Effector CD4-positive, alpha-beta T cell (primary cell): ENCODE measurements around the gene OPCML.

Source experiments
- DNase-seq: peaks from one replicate; pipeline ENCODE4 v3.0.0-alpha.2; 2020

The OPCML gene

DNA sequence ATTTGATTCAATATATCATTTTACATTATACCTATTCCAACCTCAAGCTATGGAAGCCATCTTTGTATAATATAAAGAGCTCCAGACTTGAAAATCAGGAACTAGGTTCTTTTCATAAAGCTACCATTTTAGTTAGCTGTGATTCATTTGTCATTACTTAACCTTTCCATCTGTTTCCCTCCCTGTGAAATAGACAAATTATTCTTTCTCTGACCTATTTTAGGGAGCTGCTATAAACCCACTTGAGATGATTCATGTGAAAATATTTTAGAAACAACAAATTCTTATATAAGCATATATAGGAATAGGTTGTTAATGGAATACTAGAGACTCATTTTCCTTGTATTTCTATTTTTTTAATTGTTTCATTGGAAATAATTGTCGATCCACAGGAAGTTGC, 1012.1 kb downstream of the OPCML start:
- no peak for DNase-seq

DNA sequence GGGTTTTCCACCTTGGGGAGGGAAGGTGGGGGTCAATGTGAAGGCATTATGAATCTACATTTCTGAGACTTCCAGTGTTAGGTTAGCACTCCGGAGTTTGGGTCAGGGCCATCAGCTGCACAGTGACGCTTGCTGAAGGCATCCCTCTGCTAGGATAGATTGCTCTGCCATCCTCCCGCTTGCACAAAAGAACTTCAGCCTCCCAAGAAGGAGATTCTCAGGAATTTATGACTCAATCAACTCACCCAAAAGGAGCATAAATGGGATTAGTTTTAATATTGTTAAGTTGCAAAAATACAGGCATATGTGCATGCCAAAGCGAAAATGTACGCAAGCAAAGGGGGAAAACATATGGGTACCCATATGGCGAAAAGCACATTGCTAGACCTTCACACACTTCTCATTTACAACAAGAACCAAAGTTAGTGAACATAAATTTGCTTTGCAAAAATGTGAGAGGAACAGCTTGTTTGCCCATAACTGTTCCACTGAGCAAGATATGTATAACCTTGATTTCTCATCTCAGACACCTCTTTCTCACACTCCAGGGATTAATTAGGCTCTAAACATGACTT, 1013.0 kb downstream of the OPCML start:
- no peak for DNase-seq

DNA sequence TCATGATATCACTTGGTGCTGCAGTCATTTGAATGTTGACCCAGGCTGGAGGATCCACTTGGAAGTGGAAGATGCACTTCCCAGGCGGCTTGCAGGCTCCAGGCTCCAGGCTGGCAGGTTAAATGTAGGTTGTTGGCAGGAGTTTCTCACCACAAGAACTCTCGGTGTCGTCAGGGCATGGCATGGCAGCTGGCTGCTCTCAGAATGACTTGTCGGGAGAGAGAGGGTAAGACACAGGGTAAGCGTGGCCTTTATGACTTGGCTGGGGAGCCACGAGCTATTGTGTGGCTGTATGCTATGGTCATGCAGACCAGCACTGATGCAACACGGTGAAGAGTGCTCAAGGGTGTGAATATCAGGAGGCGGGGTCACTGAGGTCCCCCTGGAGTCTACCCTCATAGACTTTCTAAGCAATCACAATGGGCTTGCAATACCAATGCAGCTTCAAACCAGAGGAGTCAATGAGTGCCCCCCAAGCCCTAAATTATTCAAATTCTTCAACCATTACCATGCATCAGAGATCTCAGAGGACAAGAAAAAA, 1027.7 kb downstream of the OPCML start:
- no peak for DNase-seq

DNA sequence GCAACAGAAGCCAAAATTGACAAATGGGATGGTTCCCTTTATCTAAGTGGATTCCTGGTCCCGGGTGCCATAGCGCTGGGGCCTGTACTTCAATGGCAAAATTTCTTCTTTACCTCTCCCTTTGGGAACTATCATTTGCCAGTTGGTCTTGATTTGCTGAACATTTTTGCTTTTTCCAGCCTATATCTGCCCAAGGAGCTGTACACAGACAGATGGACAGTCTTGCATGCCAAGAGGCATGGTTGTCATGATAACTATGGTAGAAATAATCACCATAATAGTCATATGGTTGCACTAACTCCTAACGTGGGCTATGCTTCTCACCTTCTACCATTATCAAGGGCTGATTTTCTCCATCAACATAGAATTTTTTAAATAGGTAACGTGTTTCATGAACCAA, 1030.9 kb downstream of the OPCML start:
- DNase-seq, result no peak

DNA sequence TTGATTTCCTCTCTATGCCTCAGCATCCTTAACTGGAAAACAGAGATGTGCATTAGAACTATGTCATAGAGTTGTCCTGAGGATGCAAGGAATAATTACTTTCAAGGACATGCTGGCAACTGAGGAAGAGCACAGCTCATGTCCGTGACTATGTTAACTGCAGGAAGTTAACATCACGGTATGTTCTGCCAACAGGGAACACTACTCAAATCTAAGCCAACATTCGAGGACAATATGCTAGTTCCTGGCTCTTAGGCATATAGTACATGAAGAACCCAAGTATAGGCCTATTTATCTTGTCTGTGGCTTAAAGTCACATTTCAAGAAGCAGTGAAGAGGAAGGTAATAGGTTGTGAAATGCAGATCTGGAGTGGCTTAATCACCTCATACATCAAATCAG, 1032.6 kb downstream of the OPCML start:
- DNase-seq, result no peak

DNA sequence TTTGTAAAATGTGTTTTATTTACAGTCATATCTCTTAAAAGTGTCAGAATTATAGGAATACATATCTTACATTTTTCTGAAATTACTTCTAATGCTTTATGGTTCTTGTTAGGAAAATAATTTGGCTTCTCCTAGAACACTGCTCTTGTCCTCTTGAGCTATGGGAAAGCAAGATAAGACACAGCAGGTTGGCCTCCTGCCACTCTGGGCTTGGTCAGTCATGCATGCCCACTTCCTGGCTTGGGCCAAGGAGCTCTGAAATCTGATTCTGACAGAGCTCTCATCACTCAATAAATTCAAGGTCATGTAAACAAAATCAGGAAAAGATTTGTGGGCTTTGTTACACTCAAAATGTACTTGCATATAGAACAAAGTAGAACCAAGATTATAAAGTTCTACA, 1036.0 kb downstream of the OPCML start:
- DNase-seq, result no peak

DNA sequence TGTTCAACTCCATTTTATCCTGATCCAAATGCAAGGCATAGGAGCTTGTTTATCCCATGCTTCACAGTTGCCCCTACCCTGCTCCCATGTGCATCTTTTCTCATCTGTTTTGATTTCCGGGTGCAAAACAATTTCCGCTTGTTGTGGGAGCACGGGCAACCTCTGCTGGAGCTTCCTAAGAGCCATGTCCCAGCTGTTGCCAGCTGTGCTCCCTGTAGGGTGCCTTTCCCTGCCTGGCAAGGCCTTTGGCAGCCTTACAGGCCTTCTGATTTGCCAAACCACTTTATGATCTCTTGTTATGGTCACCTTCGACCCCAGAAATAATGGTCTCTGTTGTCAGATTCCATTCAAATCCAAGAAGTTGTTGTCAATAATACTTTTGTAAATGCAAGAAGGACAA, 1038.5 kb downstream of the OPCML start:
- DNase-seq, result no peak

DNA sequence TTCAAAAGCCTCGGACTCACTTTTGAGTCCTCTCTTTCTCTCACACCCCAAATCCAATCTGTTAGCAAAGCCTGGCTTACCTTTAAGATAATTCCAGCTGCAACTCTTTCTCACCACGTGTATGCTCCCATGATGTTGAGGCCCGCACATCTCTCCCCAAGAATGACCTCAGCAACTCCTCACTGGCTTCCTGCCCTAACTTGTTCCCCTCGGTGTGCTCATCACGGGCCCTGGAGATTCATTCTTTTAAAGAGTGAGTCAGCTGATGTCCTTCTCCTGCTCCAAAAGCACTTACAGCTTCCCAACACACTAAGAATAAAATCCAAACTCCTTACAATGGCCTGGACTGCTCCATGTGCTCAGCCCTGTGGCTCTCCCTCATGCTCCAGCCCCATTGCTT, 1041.3 kb downstream of the OPCML start:
- no peak for DNase-seq

DNA sequence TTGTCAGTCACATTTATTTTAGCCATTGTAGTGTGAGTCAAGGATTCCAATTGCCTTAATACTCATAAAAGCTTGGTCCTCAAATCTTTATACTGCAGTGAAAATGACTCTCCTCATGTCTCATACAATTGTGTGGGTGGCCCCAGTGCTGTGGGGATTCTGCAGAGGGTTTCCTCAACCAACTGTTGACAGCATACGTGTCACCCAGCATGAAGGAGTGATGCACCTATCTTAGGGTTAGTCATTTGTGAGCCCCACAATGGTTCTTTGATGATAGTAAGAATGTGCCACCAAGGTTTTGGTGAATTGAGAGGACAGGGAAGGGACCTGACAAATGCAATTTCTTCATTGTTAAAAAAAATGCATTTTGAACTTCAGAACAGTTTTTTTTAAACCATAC, 1046.2 kb downstream of the OPCML start:
- DNase-seq, result no peak

DNA sequence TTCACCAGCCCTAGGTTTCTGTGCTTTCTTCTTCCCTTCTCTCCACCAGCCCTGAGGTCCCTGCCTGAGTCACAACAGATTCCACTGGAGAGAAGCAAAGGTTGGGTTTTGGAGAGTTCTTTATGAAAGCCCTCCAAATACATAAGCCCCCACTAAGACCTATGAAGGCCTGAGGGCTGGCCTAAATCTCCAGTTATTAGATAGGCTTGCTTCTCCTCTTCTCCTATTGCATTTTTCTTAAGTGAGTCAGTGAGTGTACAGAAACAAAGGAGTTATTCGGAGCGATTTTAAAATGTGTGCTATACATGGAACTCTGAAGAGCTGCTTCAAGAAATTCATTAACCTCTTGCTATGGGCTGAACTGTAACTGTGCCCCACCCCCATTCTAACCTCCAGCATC, 1057.3 kb downstream of the OPCML start:
- no peak for DNase-seq

DNA sequence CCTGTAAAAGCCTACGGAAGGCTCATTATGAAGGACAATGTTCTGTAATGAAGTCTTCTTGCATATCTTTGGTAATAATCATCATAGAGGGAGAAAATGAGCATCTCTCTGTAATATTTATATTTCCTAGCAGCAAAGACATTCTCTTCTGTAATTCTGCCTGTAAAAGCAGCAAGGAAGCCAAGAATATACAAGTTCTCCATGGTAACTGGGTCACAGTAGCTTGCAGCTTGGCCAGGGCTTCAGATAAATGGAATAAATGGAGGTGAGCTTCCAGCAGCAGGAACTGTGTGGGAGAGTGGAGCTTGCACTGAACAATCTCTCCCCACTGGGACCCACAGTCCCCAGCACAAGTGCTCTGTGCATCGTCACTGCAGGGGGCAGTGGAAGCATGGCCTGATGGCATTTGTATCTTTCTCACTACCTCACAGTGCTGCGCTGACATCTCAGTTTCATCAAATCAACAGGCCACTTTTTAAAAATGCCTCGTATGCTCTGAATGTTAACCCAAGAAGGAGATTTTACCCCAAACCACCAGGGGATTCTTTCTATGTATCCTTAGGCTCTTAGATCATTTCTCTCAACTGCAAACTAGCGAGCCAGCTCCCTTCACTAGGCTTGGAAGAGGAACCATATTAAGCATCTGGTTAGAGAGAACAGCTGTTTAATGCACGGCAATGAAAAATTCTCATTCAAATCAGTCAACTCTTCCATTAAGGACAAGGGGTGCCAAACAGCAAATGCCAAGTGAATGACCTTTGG, 1059.7 kb downstream of the OPCML start:
- DNase-seq, result no peak

DNA sequence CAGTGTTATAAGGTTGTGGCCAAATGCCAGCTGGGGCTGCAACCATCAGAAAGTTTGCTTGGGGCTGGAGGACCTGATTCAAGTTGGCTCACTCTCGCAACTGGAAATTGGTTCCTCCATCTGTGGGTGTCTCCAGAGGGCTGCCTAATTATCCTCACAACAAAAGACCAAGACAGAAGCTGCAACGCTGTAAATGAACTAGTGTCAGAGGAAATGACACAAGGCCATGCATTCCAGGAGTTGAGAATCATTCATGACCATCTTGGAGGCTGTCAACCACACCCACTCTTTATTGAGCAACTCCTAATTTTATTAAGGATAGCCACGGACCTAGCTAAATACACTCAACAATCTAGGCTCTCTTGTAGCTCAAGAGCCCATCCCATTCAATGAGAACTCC, 1060.8 kb downstream of the OPCML start:
- DNase-seq, result no peak

DNA sequence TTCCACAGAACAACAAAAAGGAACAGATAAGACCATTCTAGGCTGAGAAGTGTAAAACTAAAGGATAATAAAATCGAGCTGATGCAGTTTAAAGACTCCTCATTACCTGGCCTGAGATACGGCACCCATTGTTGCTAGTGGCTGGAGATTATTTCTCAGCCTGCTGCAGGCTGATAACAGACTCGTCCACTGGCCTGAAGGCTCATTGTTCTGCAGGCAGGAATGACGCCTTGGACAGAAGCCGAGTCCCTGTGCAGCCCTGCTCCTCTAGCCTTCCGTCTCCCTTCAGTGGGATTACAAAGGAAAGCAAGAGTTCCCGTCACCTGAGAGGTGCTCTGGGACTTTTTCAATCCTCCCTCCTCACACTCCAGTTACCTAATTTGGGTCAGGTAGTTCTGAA, 1065.3 kb downstream of the OPCML start:
- no peak for DNase-seq

DNA sequence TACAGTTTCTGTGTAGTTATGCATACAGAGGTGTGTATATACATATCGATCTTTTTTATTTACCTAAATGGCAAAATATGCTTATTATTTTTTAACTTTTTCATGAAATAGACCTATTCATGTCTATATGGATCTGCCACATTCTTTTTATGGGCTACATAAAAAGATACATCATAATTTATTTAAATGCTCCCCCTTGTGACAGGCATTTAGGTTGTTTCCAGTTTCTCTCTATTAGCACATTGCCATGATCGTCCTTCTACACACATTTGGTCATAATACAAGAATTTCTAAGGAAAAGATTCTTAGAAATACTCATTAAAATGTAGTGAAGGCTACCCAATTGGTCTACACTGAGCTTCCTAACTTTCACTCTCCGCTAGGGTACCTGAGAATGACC, 1067.4 kb downstream of the OPCML start:
- no peak for DNase-seq

DNA sequence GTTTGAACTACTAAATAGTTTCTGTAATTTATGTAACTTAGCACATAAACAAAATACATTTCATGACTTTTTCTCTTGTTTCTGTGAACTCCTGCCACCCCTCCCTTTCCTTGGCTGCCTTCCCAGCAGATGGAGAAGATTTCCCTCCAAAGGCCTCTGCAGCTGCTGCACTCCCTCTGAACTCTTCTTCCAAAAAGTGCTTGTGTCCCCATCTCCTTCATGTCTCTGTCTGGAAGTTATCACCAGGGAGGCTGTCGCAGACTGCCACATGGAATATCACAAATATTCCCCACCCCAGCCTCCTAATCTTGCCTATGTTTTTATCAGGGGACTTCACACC, 1068.3 kb downstream of the OPCML start:
- DNase-seq, result no peak

DNA sequence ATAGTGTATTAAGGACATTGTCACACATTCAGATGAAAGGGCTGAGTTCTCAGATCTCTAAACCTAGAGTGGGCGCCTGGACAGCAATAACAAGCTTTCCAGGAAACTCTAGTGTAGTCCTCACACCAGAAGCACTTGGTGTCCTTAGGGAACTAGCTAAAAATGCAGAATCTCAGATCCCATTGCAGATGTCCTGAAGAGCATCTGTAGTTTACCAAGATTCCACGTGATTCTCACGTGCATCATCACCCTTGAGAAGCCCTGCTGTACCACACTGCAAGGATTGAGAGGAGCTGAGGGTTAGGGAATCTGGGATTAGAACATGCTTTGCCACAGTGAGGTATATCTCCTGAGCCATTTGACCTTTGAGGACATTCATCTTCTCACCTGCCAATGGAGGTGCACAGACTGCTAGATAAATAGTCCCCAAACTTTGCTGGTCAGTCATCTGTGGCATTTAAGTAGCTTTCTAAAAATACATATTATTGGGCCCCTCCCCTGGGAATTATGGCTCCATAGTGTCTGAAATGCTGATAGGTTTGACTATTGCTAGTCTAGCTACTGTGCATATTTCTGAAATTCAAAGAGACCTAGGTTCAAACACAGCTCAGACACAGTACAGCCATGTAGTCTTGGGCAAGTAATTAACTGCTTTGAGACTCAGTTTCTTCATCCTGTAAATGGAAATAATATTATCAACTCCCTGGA, 1068.9 kb downstream of the OPCML start:
- no peak for DNase-seq

DNA sequence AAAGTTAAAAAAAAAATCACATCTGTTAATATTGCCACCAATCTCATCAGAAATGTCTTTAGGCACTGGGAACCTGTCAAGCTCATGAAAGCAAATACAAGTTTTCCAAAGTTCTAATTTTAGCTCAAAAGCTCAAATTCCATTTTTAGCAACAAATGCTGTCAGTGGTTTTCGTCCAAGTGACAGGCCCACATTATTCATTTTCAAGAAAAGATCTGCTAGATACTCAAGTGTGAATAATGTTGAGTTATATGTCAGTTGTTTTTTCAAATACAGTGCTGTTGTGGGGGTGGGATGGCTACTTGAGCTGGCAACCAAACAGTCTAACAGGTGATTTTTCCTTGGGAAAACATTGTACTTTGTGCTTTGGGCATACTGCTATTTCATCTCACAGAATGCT, 1072.6 kb downstream of the OPCML start:
- no peak for DNase-seq

DNA sequence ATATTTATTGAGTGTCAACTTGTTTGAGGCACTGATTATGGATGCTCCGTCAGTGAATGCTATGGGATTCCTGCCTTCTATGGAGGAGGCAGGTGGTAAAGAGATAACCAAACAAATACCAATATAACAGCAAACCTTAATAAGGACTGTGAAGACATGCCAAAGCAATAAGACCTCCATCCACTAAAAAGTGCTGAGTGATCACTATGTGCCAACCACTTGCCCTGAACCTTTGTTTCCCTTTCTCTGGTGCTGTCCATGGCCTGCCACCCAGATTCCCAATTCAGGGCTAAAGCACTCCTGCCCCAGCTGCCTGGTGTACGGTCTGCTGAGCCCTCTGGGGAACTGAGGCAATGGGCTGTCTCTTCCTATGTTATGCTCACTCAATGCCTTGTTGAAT, 1074.9 kb downstream of the OPCML start:
- DNase-seq, result no peak

DNA sequence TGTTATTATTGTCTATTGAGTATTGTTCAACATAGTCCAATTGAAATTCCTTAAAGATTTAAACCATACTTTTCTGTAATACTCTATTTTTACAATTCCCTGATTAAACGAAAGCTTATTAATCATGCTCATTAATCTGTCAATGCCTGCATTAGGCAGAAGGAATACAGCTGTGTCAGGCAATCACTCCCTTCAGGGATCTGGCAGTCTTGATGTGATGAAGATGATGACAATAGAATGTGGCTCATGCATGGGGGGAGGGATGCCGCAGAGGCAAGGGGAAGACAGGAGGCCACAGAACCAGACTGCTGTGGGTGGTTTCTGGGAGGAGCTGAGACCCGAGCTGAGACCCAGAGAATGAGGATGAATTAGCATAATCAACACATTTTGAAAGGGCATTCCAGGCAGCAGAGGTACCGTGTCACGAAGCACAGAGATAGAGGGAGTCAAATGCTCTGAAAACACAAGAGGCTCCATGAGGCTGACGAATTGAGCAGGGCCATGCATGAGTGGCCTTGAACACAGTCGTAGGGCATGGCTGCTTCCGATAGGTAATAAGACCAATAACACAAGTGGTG, 1075.5 kb downstream of the OPCML start:
- DNase-seq, result no peak

DNA sequence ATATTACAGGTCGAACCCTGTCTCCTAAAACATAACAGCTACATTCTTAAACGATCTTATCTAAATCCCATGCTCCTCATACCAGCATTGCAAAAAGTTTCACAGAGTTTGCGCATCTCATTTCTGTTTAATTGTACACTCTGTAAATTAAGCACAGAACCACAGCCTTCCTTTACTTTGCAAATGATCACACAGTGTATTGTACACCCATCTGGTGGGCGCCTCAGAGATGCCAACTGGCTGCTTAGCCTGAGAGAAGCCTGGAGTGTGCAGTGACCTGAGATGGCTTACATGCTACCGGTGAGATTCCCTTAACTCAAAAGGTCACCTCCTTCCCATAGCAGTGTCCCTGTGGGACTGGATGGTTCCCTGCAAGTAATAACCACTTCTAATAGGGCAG, 1077.3 kb downstream of the OPCML start:
- DNase-seq, result no peak

DNA sequence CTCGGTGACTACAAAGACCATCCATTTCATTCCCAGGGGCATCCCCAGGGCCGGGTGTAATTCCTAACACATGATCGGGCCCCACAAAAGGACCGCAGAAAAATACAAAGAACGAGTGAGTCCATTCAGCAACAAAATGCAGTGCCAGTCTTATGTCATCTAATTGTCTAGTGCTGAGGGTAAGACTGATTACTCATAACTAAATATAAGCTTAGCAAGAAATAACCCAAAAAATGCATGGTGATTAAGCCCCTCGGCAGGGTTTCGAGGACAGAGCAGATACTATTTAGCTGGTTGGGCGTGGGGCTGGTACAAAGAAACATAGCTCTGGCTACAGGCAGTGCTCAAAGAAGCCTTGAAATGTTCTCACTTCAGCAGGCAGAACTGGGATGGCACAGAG, 1078.9 kb downstream of the OPCML start:
- no peak for DNase-seq

DNA sequence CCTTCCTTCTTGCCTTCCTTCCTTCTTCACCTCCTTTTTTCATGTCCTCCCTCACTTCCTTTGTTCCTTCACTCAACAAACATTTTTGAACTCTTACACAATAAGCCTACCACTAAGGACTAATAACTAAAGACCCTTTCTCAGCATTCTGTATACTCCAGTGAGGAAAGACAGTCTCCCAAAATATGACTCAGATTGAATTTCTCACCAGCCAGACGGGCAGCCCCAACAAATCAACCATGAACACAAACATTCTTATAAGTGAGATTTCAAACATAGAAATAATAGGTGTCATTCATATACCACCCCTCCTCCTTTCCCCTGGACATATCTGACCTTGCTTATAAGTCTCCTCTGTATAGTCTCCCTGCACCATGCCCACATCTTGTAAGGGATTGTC, 1079.7 kb downstream of the OPCML start:
- DNase-seq, result no peak

DNA sequence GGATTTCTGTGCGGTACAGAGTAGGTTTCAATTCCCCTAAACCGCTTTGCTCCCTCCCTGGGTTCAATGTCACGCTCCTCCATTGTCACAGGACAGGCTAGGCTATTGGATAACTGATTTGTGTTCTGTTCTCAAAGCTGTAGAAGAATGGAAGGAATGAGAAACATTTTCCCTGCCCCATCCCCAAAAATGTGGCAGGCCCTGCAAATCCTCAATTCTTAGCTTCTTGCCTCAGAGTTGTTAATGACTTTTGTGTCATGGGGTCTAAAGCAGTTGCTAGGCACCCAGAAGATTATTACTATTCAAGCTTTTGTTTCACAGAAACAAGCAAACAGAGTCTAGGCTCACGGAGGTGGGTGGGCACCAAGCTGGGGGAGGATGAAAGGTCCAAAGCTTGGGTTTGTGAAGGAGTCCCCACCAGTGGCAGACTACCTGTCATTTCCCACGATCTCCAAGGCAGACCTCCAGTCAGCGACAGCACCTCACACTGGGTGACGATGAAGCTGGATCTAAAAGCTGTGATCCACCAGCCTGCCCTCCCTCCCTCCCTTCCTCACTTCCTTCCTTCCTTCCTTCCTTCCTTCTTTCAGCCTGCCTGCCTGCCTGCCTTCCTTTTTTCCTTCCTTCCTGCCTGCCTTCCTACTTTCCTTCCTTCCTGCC, 1080.2 kb downstream of the OPCML start:
- DNase-seq, result no peak
